Breast epithelium (tissue), 3 donors: ENCODE measurements around the gene UNC5CL.

ENCODE experiments used
- CTCF ChIP-seq, 3 donors: fragments of 450-650 bp; IDR thresholded peaks; one replicate each; pipeline ENCODE4 v1.5.1; 2016 to 2017; ENCODE audit warnings: antibody characterized with exemption in 3 of 3, mild to moderate bottlenecking in 3 of 3, moderate library complexity in 3 of 3
- POLR2AphosphoS5 ChIP-seq, 3 donors: sonication (generic); formaldehyde crosslinking; IDR thresholded peaks; one replicate each; pipeline ENCODE4 v1.6.1; 2017; ENCODE audit warnings: antibody characterized with exemption in 3 of 3

DNA sequence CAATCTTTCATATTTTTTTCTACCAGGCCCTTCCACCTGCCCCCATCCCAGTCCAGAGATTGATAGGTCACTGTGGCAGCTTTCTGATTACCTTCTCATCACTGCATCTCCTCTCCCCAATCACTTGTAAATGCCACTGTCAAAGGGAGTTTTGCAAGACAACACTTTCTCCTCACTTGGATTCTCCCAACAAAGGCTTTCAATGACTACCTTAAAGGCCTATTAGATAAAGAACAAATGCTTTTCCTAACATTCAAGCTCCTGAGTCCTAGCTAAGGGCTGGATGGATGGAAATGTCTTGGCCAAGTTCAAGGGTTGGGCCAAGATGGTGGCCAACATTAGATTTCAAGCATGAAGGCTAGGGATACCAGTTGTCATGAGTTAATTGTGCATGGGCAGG lies 55.3 kb downstream of the UNC5CL start:
- TF ChIP-seq CTCF (IDR thresholded peaks at IDR 0.05): no peak
- TF ChIP-seq POLR2AphosphoS5 (IDR thresholded peaks at IDR 0.05): no peak
